OCI-LY7 (cell line): ENCODE data around the gene BUD13. TPM values are rescaled to one million over a fixed set of nuclear protein-coding genes. Genes with fewer than 3 reads are reported as not detected.

ENCODE experiments used
- BruUV-seq: library from RNA; stranded (reverse); fragments of 400-500 nt; replicated peaks from 2 replicates; lab custom pipeline; 2021; lab: Mats Ljungman, UMichigan
- CTCF ChIA-PET: fragments of 300-600 bp; sonication (Branson Sonifier 250); formaldehyde crosslinking; loops from one replicate; lab custom pipeline; 2022; ENCODE audit warnings: antibody characterized with exemption; ENCODE audit not compliant: unreplicated experiment; lab: Charles Lee
- POLR2A ChIA-PET: fragments of 300-600 bp; sonication (Branson Sonifier 250); formaldehyde crosslinking; loops from one replicate; lab custom pipeline; 2022; ENCODE audit warnings: antibody characterized with exemption; lab: Charles Lee
- DNase-seq: peaks from one replicate; pipeline ENCODE4 v3.0.0-alpha.2; 2015; ENCODE audit warnings: low spot score
- H2AFZ ChIP-seq: fragments of 200-600 bp; sonication (generic), shearing (Covaris generic); 2 replicates; pipeline ENCODE4 v1.6.1; 2014; ENCODE audit warnings: mild to moderate bottlenecking, antibody characterized with exemption, low read length, moderate library complexity
- H3K27ac ChIP-seq: fragments of 200-600 bp; sonication (generic); 2 replicates; pipeline ENCODE4 v1.5.1; 2014; ENCODE audit warnings: mixed run types, low read depth, mild to moderate bottlenecking, moderate library complexity, low read length, inconsistent platforms; ENCODE audit not compliant: poor library complexity, severe bottlenecking
- H3K36me3 ChIP-seq: fragments of 200-600 bp; sonication (generic); 2 replicates; pipeline ENCODE4 v1.6.1; 2014; ENCODE audit warnings: mild to moderate bottlenecking, antibody characterized with exemption, low read length, moderate library complexity, mixed read lengths; ENCODE audit not compliant: insufficient read depth
- H3K4me1 ChIP-seq: fragments of 200-600 bp; sonication (generic); 2 replicates; pipeline ENCODE4 v1.5.1; 2014; ENCODE audit warnings: mild to moderate bottlenecking, low read length; ENCODE audit not compliant: insufficient read depth, poor library complexity, severe bottlenecking
- H3K4me2 ChIP-seq: fragments of 200-600 bp; sonication (generic); 2 replicates; pipeline ENCODE4 v1.6.1; 2014; ENCODE audit warnings: mild to moderate bottlenecking, low read length
- H3K4me3 ChIP-seq: fragments of 200-600 bp; sonication (generic); 2 replicates; pipeline ENCODE4 v1.5.1; 2014; ENCODE audit warnings: mild to moderate bottlenecking, low read depth, low read length; ENCODE audit not compliant: poor library complexity, severe bottlenecking
- H3K79me2 ChIP-seq: fragments of 200-600 bp; sonication (generic); 2 replicates; pipeline ENCODE4 v1.6.1; 2016; ENCODE audit warnings: low read depth, mild to moderate bottlenecking, low read length, moderate library complexity, mixed read lengths; ENCODE audit not compliant: insufficient read depth
- H3K9me2 ChIP-seq: fragments of 200-600 bp; sonication (generic); 2 replicates; pipeline ENCODE4 v1.6.1; 2016; ENCODE audit warnings: mild to moderate bottlenecking, low read length, mixed read lengths; ENCODE audit not compliant: insufficient read depth
- H3K9me3 ChIP-seq: fragments of 200-600 bp; sonication (generic); 2 replicates; pipeline ENCODE4 v1.6.1; 2014; ENCODE audit warnings: mild to moderate bottlenecking, mixed run types, low read length, mixed read lengths
- H4K20me1 ChIP-seq: fragments of 200-600 bp; sonication (generic); 2 replicates; pipeline ENCODE4 v1.6.1; 2014; ENCODE audit warnings: mild to moderate bottlenecking, antibody characterized with exemption, low read length, moderate library complexity, mixed read lengths; ENCODE audit not compliant: insufficient read depth
- EZH2phosphoT487 ChIP-seq: fragments of 200-600 bp; sonication (generic); IDR thresholded peaks from 2 replicates; pipeline ENCODE4 v1.6.1; 2018; ENCODE audit warnings: low read depth, borderline replicate concordance, mild to moderate bottlenecking, mixed run types, antibody characterized with exemption, low read length, moderate library complexity, mixed read lengths
- intact Hi-C: fragments of 100-400 bp; cut with micrococcal nuclease; formaldehyde crosslinking; loops from one replicate; pipeline ENCODE4 v1.10.0; 2022; ENCODE audit not compliant: unreplicated experiment
- total RNA-seq, 2 experiments: library from RNA; depleted of rRNA in 1 of 2; stranded (reverse); fragments of >200 nt in 1 of 2; shearing (Covaris generic) in 1 of 2; gene quantifications; 2 replicates each; pipeline ENCODE4 v1.2.3, GENCODE V29; 2014 to 2022
- TF ChIP-seq, protein P1 (sequence below): fragments of 200-600 bp; sonication (generic); conservative IDR thresholded peaks from 2 replicates; pipeline ENCODE4 v1.5.1; 2014; ENCODE audit warnings: mild to moderate bottlenecking, antibody characterized with exemption, low read length, moderate library complexity, mixed read lengths

The BUD13 gene
- total RNA-seq, 2 experiments from 2014 or later, result 28.6 to 30.3 TPM

DNA sequence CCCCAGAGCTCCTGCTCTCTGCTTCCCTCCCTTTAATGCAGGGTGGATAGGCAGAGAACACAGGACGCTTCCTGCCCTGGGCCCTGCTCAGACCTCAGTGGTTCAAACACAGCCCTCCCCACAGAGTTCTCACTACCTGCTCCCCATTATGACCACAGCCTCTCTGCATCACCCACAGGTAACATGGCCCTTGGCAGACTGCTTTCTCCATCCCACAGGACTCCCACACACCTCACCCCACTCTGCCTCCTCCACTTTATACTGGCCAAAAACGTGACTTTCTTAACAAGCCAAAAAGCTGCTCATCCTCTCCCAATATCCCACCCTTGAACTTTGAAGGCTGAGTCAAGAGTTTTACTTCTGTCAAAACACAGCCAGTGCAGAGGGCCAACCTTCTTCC lies 33.8 kb downstream of the BUD13 start:
- ChIA-PET CTCF (no interaction called here), POLR2A (interaction anchor here (0.6 kb wide), 1 partner anchor 409 kb away, joined by 3 read pairs; no protein-coding TSS in a partner anchor)
- intact Hi-C loops, result no loop called here
- TF ChIP-seq EZH2phosphoT487, result no peak
- TF ChIP-seq, protein P1, sequence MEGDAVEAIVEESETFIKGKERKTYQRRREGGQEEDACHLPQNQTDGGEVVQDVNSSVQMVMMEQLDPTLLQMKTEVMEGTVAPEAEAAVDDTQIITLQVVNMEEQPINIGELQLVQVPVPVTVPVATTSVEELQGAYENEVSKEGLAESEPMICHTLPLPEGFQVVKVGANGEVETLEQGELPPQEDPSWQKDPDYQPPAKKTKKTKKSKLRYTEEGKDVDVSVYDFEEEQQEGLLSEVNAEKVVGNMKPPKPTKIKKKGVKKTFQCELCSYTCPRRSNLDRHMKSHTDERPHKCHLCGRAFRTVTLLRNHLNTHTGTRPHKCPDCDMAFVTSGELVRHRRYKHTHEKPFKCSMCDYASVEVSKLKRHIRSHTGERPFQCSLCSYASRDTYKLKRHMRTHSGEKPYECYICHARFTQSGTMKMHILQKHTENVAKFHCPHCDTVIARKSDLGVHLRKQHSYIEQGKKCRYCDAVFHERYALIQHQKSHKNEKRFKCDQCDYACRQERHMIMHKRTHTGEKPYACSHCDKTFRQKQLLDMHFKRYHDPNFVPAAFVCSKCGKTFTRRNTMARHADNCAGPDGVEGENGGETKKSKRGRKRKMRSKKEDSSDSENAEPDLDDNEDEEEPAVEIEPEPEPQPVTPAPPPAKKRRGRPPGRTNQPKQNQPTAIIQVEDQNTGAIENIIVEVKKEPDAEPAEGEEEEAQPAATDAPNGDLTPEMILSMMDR, result no peak
- Histone ChIP-seq H3K27ac (no peak overlapping the region), H3K4me2 (no peak overlapping the region), H3K36me3 (no peaks in the 10 kb centered on the region; the same call in 1 of the 2 replicates), H3K79me2 (no peaks in the 10 kb centered on the region), H4K20me1 (no peaks in the 10 kb centered on the region), H3K4me1 (no peaks in the 10 kb centered on the region), H2AFZ (no peak overlapping the region), H3K9me2 (no peaks in the 10 kb centered on the region), H3K4me3 (no peak overlapping the region), H3K9me3 (no peaks in the 10 kb centered on the region)
- BruUV-seq, result no TSS peak
- DNase-seq, result no peak

DNA sequence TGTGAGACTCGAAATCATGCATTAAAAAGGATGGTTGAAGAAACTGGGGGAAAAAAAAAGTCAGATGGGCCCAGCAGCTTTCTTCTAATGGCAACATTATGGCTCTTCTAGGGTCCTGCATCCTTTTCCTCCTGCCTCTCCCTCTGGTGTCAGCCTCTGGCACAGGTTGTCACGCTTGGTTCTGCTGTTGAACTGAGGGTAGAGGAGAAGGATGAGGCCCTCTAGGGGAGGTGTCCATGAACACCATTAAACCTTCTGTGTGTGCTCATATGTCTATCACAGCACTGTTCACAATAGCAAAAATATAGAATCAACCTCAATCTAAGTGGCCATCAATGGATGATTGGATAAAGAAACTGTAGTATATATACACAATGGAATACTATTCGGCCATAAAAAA lies 36.0 kb downstream of the BUD13 start:
- ChIA-PET CTCF (no interaction called here), POLR2A (interaction anchor here (0.6 kb wide), 2 partner anchors 52 to 615 kb away, joined by 3 read pairs; no protein-coding TSS in a partner anchor)
- peak; percentile 22 for DNase-seq
- no peaks in the 10 kb centered on the region for H3K9me3 ChIP-seq
- H3K36me3 ChIP-seq, result no peaks in the 10 kb centered on the region
- no peak overlapping the region for H3K4me3 ChIP-seq
- no peak overlapping the region for H3K4me2 ChIP-seq
- no peaks in the 10 kb centered on the region for H3K79me2 ChIP-seq
- no peaks in the 10 kb centered on the region for H3K9me2 ChIP-seq
- intact Hi-C loops, result no loop called here
- no peaks in the 10 kb centered on the region for H3K4me1 ChIP-seq
- H3K27ac ChIP-seq, result no peak overlapping the region
- no peak for TF ChIP-seq EZH2phosphoT487
- TF ChIP-seq, protein P1, result peak; percentile 65
- no peak overlapping the region for H2AFZ ChIP-seq
- no peaks in the 10 kb centered on the region for H4K20me1 ChIP-seq
- BruUV-seq, result no TSS peak

DNA sequence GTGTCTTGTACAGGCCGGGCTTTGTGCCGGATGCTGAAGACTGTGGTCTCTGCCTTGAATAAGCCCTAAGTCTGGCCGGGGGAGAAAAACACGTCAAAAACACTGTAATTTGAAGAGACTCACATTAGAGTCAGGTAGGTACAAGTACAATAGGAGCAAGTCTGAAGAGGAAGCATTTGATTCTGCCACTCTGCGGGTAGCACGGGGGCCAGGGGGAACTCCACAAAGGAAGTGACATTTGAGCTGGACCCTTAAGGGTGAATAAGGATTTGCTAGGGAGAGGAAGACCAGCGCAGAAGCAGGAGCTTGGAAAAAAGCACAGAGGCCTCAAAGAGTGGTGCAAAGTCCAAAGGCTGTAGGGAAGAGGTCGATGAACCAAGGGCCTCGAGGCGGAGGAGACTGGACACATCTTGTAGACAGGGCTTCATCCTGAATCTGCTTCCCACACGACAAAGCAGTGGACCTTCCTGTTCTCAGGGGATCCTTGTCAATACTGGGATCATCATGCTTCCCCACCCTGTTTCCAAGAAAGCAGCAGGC lies 38.7 kb downstream of the BUD13 start:
- Histone ChIP-seq H3K36me3 (no peaks in the 10 kb centered on the region), H3K4me1 (no peaks in the 10 kb centered on the region), H3K4me3 (no peak overlapping the region), H3K9me2 (no peaks in the 10 kb centered on the region), H4K20me1 (no peaks in the 10 kb centered on the region), H3K79me2 (no peaks in the 10 kb centered on the region), H3K9me3 (no peaks in the 10 kb centered on the region), H3K4me2 (no peak overlapping the region), H2AFZ (no peak overlapping the region), H3K27ac (no peak overlapping the region)
- intact Hi-C loops, result no loop called here
- TF ChIP-seq EZH2phosphoT487, result no peak
- TF ChIP-seq, protein P1, result no peak
- DNase-seq, result no peak
- CTCF ChIA-PET, result interaction anchor here (0.6 kb wide), 1 partner anchor 38 kb away, joined by 4 read pairs; no protein-coding TSS in a partner anchor
- POLR2A ChIA-PET, result interaction anchor here (0.6 kb wide), 1 partner anchor 157 kb away, joined by 3 read pairs; no protein-coding TSS in a partner anchor
- no TSS peak for BruUV-seq
